Measurements from ENCODE around the gene HDAC5.
A peak's percentile ranks its signal among the peaks of the same experiment; 100 is the strongest.

The HDAC5 gene

GRCh38 chr17:44086364-44087311, 36.8 kb downstream of the HDAC5 start:
- peak; percentile 15 for DNase-seq

- no peak for DNase-seq
These were observed 37.5 kb downstream of the HDAC5 start for GRCh38 chr17:44085908-44086307.

GRCh38 chr17:44084921-44085320, 38.5 kb downstream of the HDAC5 start:
- no peak for DNase-seq

GRCh38 chr17:44084131-44084538, 39.3 kb downstream of the HDAC5 start:
- DNase-seq, result peak; percentile 27

- no peak for DNase-seq
These were observed 40.1 kb downstream of the HDAC5 start for GRCh38 chr17:44083250-44083849.

- DNase-seq, result no peak
These were observed 41.0 kb downstream of the HDAC5 start for GRCh38 chr17:44082256-44082927.

- no peak for DNase-seq
These were observed 41.8 kb downstream of the HDAC5 start for GRCh38 chr17:44081681-44082080.

GRCh38 chr17:44079877-44080821, 43.3 kb downstream of the HDAC5 start:
- DNase-seq, result peak; percentile 72

- no peak for DNase-seq
These were observed 45.0 kb downstream of the HDAC5 start for GRCh38 chr17:44078412-44078811.

GRCh38 chr17:44077595-44077909, 45.9 kb downstream of the HDAC5 start:
- DNase-seq, result peak; percentile 67

GRCh38 chr17:44076716-44077594, 46.5 kb downstream of the HDAC5 start:
- no peak for DNase-seq

- no peak for DNase-seq
These were observed 47.7 kb downstream of the HDAC5 start for GRCh38 chr17:44075598-44076293.

- DNase-seq, result no peak
These were observed 48.5 kb downstream of the HDAC5 start for GRCh38 chr17:44074911-44075285.

- no peak for DNase-seq
These were observed 49.1 kb downstream of the HDAC5 start for GRCh38 chr17:44074231-44074910.

GRCh38 chr17:44071772-44072171, 51.7 kb downstream of the HDAC5 start:
- DNase-seq, result peak; percentile 21

- no peak for DNase-seq
These were observed 52.3 kb downstream of the HDAC5 start for GRCh38 chr17:44071198-44071520.

GRCh38 chr17:44070455-44071197, 52.8 kb downstream of the HDAC5 start, which contains the start of gene G6PC3:
Gene G6PC3, plus strand, starts transcription at chr17:44070735. Its CDS starts 231 bp downstream, at chr17:44070966.
- peak; percentile 97 for DNase-seq

GRCh38 chr17:44069974-44070454, 53.4 kb downstream of the HDAC5 start:
- peak; percentile 61 for DNase-seq

GRCh38 chr17:44067545-44067940, 55.9 kb downstream of the HDAC5 start:
- peak; percentile 61 for DNase-seq
